ENCODE results near the gene SND1.

SND1 gene

DNA sequence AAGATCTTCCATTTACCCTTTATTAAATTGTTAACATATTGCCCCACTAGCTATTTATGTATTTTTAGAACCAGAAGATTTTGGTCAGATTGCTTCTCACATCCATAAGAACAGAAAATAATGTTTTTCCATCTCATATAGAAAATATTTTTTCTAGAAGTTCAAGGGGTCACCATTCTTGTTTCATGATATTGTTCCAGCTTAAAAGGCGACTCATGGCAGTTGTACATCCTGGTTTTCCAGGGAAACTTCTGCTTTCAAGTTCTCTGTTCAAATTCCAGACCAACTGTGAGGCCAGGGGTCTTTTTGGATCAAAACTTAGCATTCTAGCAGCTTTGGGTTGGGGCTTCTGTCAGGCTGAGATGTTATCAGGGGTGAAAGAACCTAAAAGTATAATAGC, 294.9 kb downstream of the SND1 start:
- no peak for DNase-seq (ENCODE audit: low spot score)
- TF ChIP-seq, protein P1, sequence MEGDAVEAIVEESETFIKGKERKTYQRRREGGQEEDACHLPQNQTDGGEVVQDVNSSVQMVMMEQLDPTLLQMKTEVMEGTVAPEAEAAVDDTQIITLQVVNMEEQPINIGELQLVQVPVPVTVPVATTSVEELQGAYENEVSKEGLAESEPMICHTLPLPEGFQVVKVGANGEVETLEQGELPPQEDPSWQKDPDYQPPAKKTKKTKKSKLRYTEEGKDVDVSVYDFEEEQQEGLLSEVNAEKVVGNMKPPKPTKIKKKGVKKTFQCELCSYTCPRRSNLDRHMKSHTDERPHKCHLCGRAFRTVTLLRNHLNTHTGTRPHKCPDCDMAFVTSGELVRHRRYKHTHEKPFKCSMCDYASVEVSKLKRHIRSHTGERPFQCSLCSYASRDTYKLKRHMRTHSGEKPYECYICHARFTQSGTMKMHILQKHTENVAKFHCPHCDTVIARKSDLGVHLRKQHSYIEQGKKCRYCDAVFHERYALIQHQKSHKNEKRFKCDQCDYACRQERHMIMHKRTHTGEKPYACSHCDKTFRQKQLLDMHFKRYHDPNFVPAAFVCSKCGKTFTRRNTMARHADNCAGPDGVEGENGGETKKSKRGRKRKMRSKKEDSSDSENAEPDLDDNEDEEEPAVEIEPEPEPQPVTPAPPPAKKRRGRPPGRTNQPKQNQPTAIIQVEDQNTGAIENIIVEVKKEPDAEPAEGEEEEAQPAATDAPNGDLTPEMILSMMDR (IDR thresholded peaks at IDR 0.05; ENCODE audit: extremely low read depth, missing control alignments) = no peak

DNA sequence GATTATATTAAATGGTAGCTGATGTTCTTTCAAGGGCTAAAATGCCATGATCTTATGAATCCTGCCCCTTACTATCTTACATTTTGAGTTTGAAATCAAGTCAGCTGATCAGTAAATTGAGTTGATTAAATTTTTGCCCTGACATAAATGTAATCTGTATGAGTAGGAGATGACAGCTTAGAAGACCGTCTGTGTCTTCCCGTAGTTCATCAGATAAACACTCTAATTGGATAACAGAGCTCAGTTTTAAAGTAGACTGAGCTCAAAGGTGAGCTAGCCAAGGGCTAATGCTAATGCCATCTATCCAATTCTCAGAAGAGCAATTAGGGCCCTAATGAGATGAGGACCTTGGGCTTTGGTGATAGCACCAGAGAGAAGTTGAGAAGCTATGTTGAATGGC, 296.3 kb downstream of the SND1 start:
- no peak for DNase-seq (ENCODE audit: low spot score)

DNA sequence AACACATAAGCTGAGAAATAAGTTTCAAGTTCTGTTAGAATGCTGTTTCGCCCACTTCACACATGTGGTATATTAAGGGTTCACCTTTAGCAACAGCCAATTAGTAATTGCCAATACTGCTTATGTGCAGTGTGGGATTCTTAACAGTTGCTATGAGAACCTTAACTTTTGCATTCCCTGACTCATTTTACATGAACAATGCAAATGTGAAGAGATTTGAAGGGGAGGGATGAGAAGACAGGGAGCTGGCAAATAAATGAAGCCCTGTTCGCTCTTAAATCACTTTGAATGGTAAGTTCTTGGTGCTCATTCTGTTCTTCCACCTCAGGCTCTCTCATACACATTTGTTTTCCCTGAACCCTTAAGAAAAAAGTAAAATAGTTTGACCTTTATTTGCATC, 296.9 kb downstream of the SND1 start:
- TF ChIP-seq, protein P1 (IDR thresholded peaks at IDR 0.05; ENCODE audit: extremely low read depth, missing control alignments) = no peak

More for the DNA sequence above, 296.3 kb downstream of the SND1 start:
- TF ChIP-seq, protein P1 (IDR thresholded peaks at IDR 0.05; ENCODE audit: extremely low read depth, missing control alignments) = no peak

DNA sequence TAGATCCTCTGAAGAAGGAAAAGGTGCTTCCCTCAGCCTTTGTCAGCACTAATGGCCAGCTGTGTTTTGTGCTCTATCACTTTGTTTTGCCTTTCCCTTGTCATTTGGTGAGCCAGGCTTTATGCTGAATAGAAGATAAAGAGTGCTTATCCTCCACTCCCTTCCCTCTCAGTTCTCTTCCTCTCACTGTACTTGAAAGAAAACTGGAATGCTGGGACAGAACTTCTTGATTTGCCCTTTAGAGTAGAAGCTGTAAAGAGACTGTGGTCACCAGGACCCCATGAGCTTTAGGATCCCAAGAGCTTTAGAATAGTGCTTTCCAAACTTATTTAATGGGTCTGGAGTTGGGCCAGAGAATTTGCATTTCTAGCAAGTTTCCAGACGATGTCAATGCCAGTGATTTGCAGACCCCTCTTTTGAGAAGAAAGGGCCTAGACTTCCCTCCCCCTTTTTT, 297.8 kb downstream of the SND1 start:
- no peak for DNase-seq (ENCODE audit: low spot score)
- TF ChIP-seq, protein P1 (IDR thresholded peaks at IDR 0.05; ENCODE audit: extremely low read depth, missing control alignments) = no peak

More for the DNA sequence above, 296.9 kb downstream of the SND1 start:
- DNase-seq (ENCODE audit: low spot score) = no peak

DNA sequence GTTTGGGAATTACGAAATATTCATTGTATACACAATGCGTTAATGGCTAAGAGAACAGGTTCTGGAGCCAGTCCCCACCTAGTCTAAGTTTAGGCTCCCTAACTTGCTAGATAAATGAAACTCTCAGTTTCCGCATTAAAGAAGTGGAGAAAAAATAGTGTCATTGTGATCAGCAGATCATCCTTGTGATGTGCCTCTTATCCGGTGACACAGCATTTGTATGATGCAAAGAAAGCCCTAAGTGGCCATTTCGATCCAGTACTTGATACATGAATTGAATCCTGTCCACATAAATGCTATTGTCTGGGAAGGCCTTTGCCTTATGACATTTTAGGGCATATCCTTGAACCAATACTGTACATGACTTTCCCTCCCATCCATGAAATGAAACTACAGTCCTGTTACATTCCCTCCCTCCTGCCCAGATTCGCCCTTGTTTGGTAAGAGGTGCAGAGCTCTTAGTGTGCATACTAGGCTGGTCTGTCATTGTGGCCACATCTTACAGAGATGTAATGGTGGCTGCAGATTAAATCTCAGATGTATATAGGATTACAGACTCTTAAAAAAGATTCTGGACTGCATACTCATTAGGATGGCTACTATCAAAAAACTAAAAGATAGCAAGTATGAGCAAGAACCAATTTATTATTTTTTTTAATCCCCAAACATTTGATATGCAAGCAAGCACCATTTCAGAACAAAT, 298.4 kb downstream of the SND1 start:
- no peak for DNase-seq (ENCODE audit: low spot score)

DNA sequence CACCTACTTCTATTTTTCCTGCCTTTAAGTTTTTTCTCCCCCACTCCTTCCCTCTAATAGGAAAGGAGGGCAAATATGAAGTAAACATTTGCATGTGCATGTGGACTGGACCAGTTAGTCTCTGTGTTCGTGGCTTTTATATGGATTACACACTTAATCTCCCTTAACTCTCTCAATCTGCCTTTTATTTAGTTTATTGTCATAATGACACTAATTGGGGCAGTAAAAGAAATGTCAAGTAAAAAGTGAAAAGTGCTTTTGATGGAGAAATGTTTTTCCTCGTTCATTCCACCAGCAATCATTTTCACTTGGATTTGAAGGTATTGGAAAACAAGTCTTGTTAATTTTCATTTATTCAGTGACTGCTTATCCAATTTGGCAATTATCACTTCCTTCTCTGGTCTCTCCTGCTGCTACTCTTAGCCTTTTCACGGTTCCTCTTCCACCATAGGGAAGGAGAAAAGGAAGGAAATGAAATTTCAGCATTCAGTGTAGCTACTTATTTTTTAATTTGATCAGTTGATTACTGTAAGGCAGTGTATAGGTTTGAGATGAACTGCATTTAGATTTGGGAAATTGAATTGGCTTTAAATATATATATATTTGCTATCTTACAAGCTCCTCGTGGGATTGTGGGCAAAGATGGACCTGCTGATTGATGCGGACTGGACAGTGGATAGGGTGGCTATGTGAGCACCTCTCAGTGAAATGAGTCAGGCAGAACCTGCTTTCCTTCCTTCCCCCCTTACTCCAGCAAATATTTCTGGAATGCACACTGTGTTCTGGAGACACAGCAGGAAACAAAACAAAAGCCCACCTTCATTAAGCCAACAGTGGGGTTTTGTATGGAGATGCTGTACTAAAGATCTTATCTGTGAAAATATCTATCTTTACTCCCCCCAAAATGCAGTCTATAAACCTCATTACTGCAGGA, 301.7 kb downstream of the SND1 start:
- TF ChIP-seq, protein P1 (IDR thresholded peaks at IDR 0.05; ENCODE audit: extremely low read depth, missing control alignments) = no peak
- DNase-seq (ENCODE audit: low spot score) = no peak

More for the DNA sequence above, 298.4 kb downstream of the SND1 start:
- TF ChIP-seq, protein P1 (IDR thresholded peaks at IDR 0.05; ENCODE audit: extremely low read depth, missing control alignments) = no peak

DNA sequence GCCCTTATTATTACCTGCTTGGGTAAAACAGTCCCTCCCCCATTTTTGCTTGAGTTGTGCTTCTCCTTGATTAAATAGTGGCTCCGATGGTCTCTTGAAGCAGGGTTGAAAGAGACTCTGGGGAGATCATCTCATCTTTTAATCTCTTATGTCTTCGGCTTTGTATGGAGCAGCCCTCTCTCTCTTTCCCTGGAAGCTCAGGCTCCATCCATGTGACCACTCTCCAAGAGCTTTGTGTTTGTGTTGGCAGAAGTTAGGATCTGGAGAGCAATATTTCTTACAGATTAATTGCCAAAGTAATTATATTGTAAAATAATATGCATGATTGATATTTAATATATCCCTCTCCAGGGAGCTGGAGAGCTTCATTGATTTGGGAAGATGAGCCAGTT, 302.4 kb downstream of the SND1 start:
- TF ChIP-seq, protein P1 (IDR thresholded peaks at IDR 0.05; ENCODE audit: extremely low read depth, missing control alignments) = no peak
- no peak for DNase-seq (ENCODE audit: low spot score)

Measured in GM20000 (cell line).